GM13976 (cell line): ENCODE measurements around the gene SELENOP.

Source experiments
- DNase-seq: peaks from one replicate; pipeline ENCODE4 v3.0.0; 2012; ENCODE audit warnings: low spot score
- in situ Hi-C: fragments of 300-500 bp; cut with MboI; formaldehyde crosslinking; loops from one replicate; pipeline ENCODE4 v1.12.0; 2022; ENCODE audit warnings: low sequenced_read_pairs, mixed read lengths, inconsistent platforms; ENCODE audit not compliant: unreplicated experiment
- TF ChIP-seq, protein P1 (sequence below): IDR thresholded peaks from 2 replicates; pipeline ENCODE4 v1.5.1; 2012; ENCODE audit warnings: borderline replicate concordance, mild to moderate bottlenecking; ENCODE audit not compliant: insufficient read depth; ENCODE audit errors: extremely low read depth, missing control alignments, control extremely low read depth

Gene SELENOP

DNA sequence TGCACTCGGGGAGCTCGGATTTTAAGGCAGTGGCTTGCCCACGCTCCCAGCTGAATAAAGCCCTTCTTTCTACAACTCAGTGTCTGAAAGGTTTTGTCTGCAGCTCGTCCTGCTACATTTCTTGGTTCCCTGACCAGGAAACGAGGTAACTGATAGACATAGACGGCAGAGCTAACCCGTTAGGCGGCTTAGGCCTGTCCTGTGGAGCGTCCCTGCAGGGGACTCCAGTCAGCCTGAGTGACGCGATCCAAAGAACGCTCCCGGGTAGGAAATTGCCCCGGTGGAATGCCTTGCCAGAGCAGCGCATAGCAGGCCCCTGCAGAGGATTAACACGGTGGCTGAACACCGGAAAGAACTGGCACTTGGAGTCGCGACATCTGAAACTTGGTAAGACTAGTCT lies 1.8 kb upstream of the SELENOP start:
- TF ChIP-seq, protein P1, sequence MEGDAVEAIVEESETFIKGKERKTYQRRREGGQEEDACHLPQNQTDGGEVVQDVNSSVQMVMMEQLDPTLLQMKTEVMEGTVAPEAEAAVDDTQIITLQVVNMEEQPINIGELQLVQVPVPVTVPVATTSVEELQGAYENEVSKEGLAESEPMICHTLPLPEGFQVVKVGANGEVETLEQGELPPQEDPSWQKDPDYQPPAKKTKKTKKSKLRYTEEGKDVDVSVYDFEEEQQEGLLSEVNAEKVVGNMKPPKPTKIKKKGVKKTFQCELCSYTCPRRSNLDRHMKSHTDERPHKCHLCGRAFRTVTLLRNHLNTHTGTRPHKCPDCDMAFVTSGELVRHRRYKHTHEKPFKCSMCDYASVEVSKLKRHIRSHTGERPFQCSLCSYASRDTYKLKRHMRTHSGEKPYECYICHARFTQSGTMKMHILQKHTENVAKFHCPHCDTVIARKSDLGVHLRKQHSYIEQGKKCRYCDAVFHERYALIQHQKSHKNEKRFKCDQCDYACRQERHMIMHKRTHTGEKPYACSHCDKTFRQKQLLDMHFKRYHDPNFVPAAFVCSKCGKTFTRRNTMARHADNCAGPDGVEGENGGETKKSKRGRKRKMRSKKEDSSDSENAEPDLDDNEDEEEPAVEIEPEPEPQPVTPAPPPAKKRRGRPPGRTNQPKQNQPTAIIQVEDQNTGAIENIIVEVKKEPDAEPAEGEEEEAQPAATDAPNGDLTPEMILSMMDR = no peak
- in situ Hi-C loops = no loop called here

DNA sequence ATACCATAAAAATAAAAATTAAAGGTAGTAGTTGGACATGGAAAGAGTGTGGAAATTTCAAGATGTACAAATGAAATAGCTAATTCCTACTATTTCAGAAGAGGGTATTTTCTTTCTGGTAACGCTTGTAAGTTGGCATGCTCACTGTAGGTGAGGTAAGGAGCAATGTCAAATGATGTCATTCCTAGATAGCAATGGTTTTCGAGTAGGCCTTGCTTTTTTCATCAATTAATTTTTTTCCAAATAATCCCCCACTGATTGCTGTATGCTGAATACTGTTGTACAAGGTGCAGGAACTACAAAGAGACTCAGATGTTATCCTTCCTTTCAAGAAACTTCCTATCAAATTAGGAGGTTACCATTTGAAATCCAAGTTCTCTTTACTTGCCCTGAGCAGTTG lies 928 bp upstream of the SELENOP start:
- in situ Hi-C loops = no loop called here
- TF ChIP-seq, protein P1 = no peak
- no peak for DNase-seq

More for the DNA sequence above, 1.8 kb upstream of the SELENOP start:
- DNase-seq = no peak

DNA sequence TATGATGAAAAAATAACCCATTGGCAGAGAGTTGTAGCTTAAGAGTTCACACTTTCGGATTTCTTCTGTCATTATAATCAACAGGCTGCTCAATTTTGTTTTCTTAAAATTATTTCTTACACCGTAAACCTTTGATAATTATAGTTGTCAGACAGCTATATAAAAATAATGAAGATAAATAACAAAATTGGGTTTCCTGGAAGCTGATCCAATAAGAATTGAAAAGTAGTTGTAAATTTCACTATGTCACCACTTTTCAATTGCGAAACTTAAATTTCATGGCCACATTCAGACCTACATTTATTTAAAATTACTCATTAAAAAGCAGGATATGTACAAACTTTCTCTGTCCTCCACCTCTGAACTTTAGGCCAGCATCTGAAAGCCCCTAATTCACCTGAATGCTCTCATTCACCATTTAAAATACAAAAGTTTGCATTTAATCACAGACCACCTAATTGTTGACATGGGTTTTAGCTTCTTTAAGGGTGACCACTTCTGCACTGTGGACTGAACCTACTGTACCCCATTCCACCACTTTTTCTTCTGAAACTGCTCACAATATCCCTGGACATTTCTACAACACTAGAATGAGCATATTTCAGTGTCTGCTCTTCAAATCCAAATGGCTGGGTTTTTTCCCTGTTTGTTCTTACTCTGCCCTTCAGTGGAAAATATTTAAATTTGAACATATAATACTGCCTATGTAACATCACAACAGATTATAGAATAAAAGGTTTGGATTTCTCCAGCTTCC lies 680 bp downstream of the SELENOP start:
- TF ChIP-seq, protein P1 = no peak
- no peak for DNase-seq
- in situ Hi-C loops = no loop called here

DNA sequence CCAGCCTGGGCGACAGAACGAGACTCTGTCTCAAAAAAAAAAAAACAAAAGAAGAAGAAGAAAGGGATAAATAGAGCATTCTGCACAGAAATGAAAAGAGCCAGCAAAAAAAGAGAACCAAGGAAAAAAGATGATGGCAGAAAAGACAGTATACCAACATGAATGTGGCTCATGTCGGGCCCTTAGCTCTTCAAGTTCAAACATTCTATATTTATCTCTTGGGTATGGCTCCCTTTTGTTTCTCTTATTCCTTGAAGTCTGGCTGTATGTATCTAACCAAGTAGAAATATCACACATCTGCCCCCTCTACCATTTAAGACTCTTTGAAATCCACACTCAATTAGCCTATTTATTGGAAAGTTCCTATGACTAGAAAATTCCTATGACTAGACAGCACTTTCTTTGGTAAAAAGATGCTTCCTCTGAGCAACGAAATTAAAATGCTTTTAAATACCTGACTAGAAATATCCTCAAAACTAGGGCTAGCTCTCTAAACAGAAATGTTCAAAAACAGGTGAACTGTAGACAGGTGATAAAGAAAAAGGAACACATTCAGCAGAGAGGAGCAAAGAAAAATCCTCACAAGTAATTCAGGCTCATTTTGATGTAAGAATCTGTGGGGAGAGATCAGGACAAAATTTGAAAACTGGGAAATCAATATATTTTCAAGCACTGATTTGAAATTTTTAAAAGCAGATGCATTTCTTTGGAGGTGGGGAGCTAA lies 2.6 kb downstream of the SELENOP start:
- TF ChIP-seq, protein P1 = no peak
- in situ Hi-C loops = no loop called here
- no peak for DNase-seq

DNA sequence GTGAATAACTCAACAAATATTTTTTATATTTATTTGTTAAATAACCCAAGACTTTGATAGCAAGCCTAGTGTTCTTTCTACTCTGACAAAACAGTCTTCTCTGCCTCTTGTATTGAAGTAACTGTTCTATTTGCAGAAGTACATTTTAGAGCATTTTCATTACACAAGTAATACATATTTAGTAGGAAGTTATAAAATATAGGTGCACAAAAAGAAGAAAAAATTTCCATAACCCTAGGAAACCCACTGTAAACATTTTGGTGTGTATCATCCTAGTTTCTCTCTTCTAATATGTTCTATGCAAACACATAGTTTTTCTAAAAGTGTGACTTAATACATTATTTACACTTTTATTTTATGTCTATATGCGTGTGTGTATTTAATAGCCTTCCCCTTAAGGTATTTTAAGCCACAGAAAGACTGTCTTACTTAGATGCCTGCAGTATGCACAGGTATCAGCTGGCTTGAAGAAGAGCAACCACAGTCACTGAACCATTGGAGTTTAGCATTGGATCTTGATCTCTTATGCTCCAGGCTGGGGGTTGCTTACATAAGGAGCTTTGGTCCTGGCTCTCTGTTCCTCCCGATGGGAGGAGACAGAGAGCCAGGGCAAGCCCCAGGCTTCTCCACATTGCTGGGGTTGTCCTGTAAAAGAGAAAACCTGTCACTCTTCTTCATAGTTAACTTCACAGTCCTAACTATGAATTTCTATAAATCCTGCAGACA lies 3.8 kb downstream of the SELENOP start:
- TF ChIP-seq, protein P1 = no peak
- no peak for DNase-seq
- in situ Hi-C loops = no loop called here

DNA sequence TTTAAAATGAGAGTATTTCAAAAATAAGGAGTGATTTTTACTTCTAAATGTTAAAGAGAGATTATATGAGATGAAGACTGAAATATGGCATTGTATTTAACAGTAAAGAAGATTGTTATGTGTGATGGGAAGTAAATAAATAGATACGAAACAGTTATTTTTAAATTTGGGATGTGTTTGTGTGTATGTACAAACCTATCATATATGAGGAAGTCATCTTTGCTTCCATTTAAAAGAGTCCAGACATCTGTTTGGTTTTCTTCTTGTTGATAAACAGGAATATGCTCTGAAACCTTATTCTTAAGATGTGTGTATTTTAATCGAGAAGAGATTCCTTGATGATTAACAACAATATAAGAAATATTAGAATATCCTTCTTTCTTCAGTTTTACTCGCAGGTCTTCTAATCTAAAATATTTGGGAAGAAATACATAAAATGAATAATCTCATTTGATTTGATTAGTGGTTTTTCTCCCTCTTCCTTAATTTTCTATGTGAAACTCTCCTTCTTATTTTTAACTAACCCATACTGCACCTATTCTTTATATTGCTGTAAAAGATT lies 4.9 kb downstream of the SELENOP start:
- no peak for DNase-seq
- TF ChIP-seq, protein P1 = no peak
- in situ Hi-C loops = no loop called here
